Upper lobe of left lung (tissue), 4 donors: ENCODE data around the gene ABR.

Source experiments
- CTCF ChIP-seq, 6 experiments: fragments of 450-650 bp in 4 of 6; fragments of 200-600 bp in 2 of 6; sonication (generic) in 2 of 6; IDR thresholded peaks; one replicate each; pipeline ENCODE4 v1.5.1; 2016 to 2019; ENCODE audit warnings: antibody characterized with exemption in 6 of 6
- EP300 ChIP-seq, 4 donors: sonication (generic); formaldehyde crosslinking; IDR thresholded peaks; one replicate each; pipeline ENCODE4 v1.5.1; 2017; ENCODE audit warnings: antibody characterized with exemption in 4 of 4, control low read depth in 2 of 4

- no peak for TF ChIP-seq EP300 (IDR thresholded peaks at IDR 0.05)
- no peak for TF ChIP-seq CTCF (IDR thresholded peaks at IDR 0.05)
Measured at GRCh38 chr17:1034652-1035210, 145.1 kb downstream of the ABR start.
